ENCODE results near the gene CEP128.
"Not testable (repeated sequence)": the region's sequence is repeated elsewhere in the genome, so short reads cannot be mapped to it uniquely, and the experiment has no call there.

The CEP128 gene

DNA sequence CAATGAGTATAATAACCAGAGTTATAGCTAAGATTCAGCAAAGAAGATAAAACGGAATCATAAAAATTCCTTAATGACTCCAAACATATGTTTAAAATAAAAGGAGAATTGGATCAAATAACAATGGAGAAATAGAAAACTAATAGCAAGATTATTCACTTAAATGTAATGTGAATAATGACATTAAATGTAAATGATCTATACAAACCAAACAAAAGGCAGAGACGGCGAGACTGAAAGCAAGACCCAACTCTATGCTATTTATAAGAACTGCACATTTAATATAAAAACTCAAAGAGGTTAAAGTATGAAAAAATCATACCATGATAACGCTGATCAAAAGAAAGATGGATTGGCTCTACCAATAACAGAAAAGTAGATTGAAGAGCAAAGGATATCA is 10.0 kb upstream of the CEP128 start:
- DNase-seq = no peak

DNA sequence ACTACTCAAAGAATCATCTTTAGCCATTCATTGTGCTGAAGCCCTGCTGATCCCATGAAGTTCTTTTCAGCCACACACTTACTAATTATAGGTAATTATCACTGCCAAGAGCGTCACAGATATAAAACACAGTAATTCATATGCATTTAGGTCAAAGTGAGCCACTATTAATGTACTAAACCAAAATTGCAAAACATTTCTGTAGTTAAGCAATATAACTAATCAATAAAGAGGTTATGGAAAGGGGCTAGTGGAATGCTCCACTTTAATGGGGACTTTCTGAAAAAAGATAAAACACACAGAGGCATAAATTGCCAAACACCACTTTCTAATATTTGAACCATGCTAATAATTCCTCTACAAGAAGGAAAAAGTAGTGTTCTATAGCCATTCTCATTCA is 6.8 kb upstream of the CEP128 start:
- no peak for DNase-seq

DNA sequence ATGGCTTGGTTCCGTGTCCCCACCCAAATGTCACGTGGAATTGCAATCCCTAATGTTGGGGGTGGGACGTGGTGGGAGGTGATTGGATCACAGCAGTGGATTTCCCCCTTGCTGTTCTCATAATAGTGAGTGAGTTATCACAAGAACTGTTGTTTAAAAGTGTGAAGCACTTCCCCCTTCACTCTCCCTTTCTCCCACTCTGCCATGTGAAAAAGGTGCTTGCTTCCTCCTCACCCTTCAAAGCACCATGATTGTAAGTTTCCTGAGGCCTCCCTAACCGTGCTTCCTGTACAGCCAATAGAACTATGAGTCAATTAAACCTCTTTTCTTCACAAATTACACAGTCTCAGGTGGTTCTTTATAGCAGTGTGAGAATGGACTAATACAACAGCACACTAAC is 5.3 kb upstream of the CEP128 start:
- no peak for DNase-seq

DNA sequence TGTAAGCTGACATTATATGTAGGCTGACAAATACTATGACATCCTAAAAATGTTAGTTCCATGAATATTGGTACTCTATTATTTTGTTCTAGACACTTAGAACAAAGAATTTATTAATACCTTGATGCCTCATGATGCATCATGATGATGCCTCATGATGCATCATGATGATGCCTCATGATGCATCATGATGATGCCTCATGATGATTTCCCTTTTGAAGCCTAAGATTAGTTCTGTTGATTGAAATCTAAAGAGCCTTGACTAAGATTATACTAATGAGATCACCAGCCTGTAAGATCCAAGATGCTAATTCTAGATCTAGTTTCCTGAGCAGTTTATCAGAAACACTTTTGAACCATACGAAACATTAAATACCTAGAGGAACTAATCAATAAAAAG is 4.6 kb upstream of the CEP128 start:
- no peak for DNase-seq

DNA sequence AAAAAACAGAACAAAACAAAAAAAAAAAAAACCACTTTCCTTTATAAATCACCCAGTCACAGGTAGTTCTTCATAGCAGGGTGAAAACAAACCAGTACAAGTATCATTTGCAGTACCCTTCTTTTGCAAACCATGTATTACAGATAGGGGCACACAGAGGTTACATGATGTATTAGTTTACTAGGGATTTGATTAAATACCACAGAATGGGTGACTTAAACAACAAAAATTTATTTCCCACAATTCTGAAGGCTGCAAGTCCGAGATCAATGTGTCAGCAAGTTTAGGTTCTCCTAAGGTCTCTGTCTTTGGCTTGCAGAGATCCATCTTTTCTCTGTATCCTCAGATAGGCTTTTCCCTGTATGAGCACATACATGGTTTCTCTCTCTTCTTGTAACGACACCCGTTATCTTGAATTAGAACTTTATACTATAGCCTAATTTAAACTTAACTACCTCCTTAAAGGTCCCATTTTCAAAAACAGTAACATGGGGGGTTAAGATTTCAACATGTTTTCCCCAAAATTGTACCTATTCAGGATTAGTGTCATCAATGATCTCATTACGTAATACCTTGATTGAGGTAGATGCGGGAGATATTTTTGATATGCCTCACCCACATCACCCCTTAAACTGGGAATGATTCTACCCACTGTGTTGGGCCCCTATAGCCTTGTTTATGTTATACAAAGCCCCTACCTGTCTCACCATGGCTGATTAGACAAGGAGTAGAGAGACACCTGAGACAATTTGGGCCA is 3.5 kb upstream of the CEP128 start:
- DNase-seq = no peak

DNA sequence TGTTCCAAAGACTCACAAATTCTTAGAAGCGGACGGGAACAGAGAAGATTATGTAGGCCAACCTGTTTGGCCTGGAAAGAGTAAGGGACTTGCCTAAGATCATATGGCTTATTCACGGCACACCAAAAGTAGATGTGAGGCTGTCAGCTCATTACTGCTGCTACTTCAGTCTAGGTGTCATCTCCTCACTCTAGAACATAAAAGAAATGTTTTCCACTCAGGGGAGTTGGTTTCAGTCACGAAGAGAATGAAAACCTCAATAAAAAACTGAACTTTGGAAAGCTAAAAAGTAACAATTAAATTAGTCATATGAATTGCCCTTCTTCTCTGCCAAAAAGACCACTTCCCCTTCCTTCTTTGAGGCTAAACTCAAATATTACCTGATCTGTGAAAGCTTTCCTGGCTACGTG is 658 bp upstream of the CEP128 start:
- no peak for DNase-seq

DNA sequence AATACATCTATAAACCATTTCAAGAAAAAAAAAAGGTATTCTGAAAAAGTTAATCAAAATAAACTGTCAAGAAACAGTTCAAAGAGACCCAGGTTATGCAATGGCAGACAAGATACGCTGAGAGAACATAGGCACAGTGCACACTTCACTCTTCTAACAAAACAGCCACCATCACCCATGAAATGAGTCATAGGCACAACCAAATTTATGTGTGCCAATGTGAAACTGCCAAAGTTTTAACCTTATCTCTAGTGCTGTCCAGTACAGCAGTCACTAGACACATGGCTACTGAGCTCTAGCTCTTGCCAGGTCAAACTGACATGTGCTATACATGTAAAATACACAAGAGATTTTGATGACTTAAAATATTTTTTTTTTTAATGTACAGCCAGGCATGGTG is 1.4 kb downstream of the CEP128 start:
- no peak for DNase-seq

DNA sequence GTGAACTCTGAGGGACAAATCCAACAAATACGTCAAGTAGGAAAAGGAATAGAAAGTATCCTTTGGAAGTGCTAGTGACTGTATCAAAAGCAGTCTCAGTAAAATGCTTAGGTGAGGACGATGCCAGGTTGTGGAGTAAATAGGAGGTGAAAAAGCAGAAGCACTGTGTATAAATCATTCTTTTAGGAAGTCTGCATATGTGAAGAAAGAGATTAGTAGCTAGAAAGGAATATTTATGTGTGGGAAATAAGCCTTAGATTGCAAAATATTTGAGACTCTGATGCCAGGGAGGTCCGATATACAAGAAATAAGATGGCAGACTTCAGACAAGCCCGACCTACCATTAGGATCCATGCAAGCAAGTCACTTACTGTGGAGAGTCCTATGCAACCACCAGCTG is 7.9 kb downstream of the CEP128 start:
- DNase-seq = no peak

DNA sequence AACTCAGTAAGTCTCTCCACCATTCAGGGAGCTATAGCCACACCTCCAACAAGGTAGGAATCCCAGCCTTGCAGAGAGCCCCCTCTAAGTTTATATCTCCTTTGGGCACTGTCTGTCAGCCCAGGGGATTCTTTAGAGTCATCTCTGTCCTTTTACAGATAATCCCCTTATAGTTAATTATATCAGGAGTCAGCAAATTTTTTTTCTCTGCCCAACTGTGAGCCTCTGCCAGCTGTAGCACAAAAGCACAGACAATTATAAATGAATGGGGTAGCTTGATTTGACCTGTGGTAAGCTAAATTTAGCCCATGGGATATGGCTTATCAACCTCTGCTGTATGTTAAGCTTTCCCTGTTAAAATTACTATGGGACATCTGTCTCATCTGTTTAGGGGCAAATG is 8.3 kb downstream of the CEP128 start:
- DNase-seq = no peak

DNA sequence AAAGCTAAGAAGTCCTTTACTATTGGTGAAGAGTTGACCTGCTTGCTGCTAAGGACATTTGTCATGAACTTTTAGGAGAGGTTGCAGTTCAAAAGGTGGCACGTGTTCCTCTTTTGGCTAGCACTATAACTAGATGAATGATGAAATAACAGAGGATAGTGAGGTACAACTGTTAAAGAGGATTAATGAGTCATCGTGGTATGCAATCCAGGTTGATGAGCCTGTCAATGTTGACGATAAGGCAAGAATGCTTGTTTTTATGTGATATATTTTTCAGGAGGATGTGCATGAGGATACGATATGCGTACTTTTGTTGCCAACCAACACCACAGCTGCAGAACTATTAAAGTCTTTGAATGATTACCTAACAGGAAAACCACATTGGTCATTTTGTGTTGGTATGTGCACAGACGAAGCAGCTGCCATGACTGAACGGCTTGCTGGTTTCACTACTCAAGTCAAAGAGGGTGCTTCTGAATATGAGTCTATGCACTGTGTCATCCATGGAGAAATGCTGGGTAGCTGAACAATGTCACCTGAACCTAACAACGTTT is 10.6 kb downstream of the CEP128 start:
- DNase-seq = no peak

DNA sequence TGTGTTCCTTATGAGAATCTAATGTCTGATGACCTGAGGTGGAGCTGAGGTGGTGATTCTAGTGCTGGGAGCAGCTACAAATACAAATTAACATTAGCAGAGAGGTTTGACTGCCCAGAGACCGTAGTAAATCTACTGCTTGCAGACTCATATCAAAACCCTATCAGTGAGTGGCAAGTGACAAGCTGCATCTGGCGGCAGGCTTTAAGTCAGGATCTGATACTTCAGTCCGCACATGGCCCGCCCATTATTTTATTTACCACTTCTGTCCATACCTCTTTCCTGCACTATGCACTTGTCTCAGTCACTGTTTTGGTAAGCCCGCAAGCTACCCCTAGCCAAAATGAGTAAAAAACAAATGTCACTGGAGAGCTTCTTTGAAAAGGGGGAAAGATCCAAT is 11.4 kb downstream of the CEP128 start:
- no peak for DNase-seq

DNA sequence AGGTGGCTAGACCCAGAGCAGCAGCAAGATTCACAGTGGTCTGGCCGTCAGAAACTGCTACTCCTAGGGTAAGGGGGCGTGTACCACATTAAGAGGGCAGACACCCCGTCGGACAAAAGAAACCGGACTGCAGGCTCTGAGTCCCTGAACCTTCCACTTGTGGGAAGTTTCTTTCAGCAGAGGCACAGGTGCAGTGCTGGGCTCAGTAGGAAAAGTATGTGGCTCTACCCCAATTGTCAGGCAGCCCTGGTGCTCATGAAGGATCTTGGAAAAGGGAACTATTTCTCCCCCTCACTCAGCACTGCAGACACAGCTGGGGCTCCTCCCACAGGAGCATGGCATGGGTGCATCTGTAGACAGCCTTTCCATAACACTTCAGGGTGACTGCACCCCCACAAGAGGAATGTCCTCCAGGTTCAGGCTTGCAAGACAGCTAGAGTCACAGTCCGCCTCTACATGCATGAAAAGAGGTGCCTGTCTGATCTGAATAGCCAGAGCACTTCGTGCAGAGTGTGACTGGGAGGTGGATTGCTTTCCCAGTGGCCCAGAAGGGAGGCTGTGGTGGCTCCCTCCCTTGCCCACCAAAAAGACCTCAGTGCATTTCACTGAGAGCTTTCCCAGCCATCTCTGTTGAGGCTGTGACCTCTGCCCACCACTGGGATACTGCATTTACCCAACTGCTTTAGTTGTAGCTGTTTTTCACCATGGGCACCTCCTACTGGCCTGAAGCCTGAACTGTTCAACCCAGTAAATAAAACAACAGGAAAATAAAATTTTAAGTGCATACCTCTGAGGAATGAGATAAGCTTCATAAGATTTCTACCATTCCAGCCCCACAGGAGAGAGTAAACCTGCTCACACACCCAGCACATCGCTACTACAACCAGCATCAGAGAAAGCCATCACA is 14.2 kb downstream of the CEP128 start:
- DNase-seq = no peak

DNA sequence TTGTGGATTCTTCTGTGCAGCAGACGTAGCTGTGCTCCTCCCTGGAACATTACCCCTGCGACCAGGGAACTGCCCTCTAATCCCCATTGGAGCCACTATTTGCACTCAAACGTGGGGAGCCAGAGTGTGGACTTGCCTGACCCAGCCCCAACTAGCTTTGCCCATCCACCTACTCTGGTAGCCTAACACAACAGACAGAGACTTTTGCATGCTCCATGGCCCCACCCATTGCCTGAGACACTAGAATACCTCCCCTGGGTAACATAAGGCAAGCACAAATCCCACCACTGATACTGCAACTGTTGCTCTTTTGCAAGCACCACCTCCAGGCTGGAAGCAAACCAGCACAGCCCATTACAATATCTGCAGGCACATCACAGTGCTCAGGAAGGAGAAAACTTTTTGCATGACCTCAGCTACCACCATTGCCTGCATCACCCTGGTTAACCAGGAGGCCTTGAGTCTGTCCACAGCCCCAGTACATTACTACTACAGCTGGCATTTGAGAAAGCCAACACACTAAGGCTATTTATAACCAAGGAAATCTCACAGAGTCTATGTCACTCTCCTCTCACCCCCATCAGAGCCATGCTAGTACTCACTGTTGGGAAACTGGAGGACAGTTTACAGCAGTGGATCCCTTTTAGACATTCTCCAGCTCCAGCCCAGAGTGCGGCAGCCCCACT is 15.0 kb downstream of the CEP128 start:
- no peak for DNase-seq

DNA sequence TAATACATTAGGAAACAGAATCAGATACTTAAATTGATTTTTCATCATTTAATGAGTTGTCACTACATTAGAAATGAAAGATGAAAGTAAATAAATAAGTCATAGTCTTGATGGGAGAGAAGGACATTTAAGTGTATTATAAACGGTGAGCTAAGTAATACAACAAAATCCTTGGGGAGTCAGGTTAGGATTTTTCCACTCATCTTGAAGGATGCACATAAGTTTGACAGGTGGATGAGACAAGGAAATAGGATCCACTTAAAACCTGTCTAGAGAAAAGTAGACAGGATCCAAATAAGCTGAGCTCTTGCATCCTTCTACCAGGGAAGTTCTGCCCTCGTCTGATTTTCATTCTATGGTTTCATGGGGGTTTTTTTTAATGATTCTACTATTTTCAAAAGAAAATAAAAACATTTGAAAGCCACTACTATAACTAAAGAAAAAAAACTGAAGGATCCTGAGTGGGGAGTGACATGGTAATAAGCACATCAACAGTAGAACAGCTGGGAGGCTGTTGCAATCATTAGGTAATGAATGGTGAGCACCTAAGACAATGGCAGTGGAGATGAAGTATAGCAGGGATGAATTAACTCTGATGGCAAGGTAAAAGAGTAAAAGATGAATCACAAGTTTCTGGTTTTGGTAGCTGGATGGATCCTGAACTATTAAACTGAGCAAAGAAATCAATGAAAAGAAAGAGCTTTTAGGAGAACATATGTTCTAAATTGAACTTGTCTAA is 17.0 kb downstream of the CEP128 start:
- DNase-seq = no peak

DNA sequence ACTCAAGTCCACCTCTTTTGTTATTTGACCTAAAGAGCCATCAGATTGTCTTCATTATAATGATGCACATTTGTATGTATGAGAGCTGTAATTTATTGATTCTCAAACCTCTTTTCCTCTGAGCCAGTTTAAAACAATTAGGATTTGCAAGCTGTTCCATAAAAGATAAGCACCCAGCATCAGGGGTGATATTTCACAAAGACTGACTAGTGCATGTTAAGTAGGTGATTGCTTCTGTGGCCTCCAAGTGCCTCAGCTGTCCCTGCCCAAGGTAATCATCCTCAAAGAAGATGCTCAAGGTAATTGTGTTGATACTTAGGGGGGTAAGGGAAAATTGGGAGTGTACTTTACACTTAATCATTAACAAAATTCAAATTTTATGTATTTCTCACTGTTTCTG is 18.2 kb downstream of the CEP128 start:
- DNase-seq = no peak

DNA sequence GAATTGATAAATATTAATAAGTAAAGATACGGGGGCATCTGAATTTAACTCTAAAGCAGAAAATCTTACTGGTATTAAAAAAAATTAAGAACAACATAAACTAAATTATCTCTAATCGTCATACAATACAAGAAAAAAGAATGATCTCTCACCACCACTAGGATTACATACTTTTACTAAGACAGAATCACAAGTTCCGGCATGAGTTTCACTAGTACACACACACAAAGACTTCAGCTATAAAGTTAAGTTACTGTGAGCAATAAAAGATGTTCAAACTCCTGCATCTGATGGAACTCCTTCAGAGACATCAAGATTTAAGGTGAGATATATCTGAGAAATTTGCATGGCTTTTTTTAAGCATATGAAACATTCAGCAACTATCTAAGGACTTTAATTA is 21.9 kb downstream of the CEP128 start:
- DNase-seq = no peak

DNA sequence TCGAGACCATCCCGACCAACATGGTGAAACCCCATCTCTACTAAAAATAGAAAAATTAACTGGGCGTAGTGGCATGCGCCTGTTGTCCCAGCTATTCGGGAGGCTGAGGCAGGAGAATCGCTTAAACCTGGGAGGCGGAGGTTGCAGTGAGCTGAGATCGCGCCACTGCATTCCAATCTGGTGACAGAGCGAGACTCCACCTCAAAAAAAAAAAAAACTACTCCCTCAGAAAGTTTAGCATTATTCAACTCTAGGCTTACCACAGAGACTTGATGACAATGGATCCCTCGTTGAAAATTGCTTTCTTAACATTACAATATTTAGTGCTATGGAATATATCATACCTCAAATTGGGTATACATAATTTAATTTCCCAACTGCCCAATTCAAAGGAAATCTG is 29.5 kb downstream of the CEP128 start:
- not testable (repeated sequence) for DNase-seq

DNA sequence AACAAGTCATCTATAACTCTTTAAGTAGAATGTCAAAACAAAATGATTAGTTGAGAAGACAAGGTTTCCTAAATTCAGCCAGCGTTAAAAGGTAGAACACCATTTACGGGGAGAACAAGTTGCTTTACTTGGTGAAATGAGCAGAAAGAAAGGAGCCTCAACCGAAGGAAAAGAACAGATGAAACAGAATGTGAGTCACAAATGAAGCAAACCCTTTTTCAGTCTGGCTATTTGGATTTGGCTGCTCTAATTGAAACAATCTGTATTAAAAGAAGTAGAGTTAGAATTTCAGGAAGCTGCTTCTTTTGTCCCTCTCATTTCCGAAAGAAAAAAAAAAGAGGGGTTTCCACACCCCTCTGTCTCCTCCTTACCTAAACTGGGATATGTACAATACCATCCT is 34.6 kb downstream of the CEP128 start:
- no peak for DNase-seq

DNA sequence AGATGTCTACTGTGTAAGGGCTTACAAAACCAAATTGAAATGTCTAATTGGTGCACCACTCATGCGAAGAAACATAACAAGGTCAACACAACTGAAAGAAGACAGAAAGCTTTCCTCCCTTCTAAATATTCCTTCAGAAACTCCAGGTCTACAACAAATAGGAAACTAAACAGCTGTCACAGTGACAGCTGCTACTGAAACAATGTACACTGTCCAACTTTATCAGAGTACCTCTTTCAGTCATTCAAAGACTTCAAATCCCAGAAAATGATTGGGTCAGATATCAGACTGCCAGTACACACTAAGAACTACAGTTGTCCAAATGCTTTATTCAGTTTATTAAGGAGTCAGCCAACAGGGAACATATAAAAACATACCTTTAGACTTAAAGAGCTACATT is 35.2 kb downstream of the CEP128 start:
- DNase-seq = no peak

DNA sequence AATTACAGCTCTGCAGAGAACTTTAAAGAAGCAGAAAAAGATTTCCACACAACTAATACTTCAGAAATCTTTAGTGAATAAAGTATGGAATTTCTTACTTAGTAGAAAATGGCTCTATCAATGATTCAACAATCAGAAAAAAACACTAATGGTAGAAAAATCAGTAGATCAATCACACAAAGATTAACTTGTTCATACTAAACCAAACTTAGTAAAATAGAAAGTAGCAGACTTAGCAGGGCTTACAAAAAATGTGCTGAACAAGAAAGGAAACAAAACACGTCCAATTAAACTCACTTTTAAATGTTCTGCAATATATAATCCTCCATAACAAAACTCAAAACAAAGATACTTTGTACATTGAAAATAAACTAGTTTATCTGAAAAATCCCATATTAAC is 38.9 kb downstream of the CEP128 start:
- DNase-seq = no peak

DNA sequence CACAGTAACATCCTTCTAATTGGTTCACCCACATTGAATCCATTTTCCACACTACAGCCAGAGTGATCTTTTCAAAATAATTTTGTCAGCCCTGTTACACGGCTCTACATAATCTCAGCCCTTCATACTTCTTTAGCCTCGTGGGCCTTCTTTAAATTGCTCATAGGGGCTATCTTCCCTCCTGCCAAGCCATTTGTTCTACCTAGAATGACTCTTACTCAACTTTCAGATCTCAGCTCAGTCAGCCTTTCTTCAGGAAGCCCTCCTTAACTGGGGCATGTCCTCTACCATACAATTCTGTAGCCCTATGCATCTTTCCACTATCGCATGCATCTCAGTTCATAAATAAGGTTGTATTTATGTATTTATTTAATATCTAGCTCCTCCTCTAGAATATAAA is 39.7 kb downstream of the CEP128 start:
- no peak for DNase-seq

DNA sequence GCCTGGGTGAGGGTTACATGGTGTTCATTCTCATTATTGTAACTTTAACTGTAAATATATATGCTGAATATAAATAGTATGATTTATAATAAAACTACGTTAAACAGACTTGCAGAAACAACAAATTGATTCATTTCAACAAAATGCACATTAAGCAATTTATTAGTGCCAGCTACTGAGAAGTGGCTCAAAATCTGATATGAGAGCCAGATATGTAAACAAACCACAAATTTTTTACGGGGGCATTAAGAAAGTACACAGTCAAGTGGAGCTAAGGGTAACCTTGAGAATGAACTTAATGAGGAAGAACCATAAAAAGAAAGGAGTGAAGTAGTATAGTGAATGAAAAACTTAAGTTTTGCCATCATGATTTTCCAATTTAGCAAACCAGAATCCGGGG is 40.3 kb downstream of the CEP128 start:
- DNase-seq = no peak

DNA sequence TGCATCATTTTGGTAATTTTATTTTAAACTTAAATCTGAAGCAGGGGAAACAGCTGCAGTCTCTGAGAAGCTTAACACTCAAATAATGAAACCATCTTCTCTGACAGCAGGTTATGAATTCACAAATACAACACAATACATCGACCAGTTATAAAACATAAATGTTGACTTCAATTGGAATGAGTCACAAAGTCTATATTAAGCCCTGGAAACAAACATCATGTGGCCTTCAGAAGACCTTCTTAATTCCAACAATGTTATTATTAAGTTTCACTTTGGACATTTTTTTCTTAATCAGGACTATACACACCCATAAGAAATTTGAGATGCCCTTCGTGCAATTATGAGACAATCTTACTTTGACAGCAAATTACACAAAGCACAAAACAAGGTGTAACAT is 68.9 kb downstream of the CEP128 start:
- DNase-seq = no peak

Data from cortex of kidney (tissue), 1 donor.